Measurements from ENCODE around the gene B4GAT1.
"Not testable (repeated sequence)": the region's sequence is repeated elsewhere in the genome, so short reads cannot be mapped to it uniquely, and the experiment has no call there.

Gene B4GAT1

DNA sequence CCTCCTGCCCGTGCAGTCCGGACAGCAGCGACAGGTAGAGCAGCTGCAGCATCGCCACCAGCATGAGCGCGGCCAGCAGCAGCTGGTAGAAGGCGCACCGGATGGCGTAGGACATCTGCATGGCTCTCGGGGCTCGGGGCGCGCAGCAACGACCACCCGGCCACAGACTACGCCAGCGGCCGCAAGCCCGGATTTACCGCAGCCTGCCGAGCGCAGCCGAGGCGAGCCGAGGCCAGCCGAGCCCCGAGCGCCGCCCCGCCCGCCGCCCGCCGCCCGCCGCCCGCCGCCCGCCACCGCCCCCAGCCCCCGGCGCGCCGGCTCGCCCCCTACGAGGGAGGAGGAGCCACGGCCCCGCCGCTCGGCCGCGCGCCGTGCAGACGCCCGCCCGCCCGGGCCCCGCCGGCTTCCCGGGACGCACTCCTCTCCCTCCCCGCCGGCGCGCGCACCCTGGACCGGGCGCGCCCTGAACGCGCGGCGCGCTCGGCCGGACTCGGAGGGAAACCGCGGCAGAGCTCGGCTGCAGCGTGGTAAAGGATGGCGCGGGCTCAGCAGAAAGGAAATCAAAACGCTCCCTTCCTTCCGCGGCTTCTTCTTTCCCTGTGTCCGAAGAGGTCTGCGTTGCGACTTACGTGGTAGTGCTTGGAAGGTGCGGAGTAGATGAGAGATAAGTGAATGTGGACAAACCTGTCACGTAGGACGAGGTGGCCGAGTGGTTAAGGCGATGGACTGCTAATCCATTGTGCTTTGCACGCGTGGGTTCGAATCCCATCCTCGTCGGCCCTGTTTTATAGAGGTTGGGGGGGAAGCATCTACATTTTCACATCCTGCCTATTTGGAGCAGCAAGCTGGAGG is at the start of gene B4GAT1:
B4GAT1 (minus strand) TSS at position 205 of the 852 bp plus-strand sequence; CDS start at position 121, 84 bp downstream.
- peak within 1 kb of the TSS; percentile 97 for H2AFZ ChIP-seq (ENCODE audit: low read length, unreplicated experiment)
- H3K4me3 ChIP-seq (ENCODE audit: low read depth, low read length), result peak within 1 kb of the TSS; percentile 93
- peak within 1 kb of the TSS; percentile 55 for H3K27ac ChIP-seq (ENCODE audit: low read depth, low read length)

DNA sequence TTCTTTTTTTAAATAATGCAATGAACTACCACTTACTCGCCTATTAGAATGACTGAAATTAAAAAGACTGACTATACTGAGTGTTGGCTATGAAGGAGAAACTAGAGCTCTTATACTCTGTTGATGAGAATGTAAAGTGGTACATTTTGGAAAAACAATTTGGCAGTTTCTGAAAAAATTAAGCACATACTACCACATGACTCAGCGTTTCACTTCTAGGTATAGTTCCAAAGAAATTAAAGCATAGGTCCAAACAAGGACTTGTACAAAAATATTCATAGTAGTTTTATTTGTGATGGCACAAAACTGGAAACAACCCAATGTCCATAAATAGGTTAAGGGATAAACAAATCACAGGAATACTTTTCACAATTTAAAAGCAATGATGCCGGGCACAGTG is 46.5 kb upstream of the B4GAT1 start:
- Histone ChIP-seq H3K4me1 (ENCODE audit: control insufficient read depth, insufficient read depth, low read length, unreplicated experiment) (no peaks in the 10 kb centered on the region), H3K4me3 (ENCODE audit: low read depth, low read length) (no peak overlapping the region), H3K36me3 (ENCODE audit: insufficient read depth, low read length) (no peaks in the 10 kb centered on the region), H3K27me3 (ENCODE audit: insufficient read depth, low read length) (peaks cover 12% of the 10 kb centered on the region), H3K27ac (ENCODE audit: low read depth, low read length) (no peak overlapping the region), H2AFZ (ENCODE audit: low read length, unreplicated experiment) (no peak overlapping the region), H3K79me2 (ENCODE audit: control insufficient read depth, insufficient read depth, low read length, unreplicated experiment) (no peaks in the 10 kb centered on the region)

More for the DNA sequence above, at the start of gene B4GAT1:
- H3K79me2 ChIP-seq (ENCODE audit: control insufficient read depth, insufficient read depth, low read length, unreplicated experiment), result peaks cover 20% of the 10 kb centered on the region
- no peaks in the 10 kb centered on the region for H3K27me3 ChIP-seq (ENCODE audit: insufficient read depth, low read length)
- no peaks in the 10 kb centered on the region for H3K36me3 ChIP-seq (ENCODE audit: insufficient read depth, low read length)
- H3K4me1 ChIP-seq (ENCODE audit: control insufficient read depth, insufficient read depth, low read length, unreplicated experiment), result peaks cover 26% of the 10 kb centered on the region

DNA sequence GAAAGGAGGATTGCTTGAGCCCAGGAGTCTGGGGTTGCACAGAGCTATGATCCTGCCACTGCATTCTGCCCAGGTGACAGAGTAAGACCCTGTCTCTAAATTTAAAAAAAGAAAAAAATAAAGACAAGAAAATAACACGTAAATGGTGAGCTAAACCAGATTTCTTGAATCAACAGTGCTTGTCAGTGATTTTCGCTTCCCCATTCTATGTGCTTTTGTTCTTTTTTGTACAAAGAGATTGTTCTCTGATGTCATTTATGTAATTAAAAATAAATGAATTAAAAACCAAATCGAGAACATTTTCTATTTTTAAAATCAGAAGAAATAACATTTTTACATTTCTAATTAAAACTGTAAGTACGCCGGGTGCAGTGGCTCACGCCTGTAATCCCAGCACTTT is 43.9 kb upstream of the B4GAT1 start:
- Histone ChIP-seq H3K79me2 (ENCODE audit: control insufficient read depth, insufficient read depth, low read length, unreplicated experiment) (no peaks in the 10 kb centered on the region), H3K36me3 (ENCODE audit: insufficient read depth, low read length) (no peaks in the 10 kb centered on the region), H3K4me3 (ENCODE audit: low read depth, low read length) (no peak overlapping the region), H3K27me3 (ENCODE audit: insufficient read depth, low read length) (peaks cover 12% of the 10 kb centered on the region), H3K4me1 (ENCODE audit: control insufficient read depth, insufficient read depth, low read length, unreplicated experiment) (no peaks in the 10 kb centered on the region), H2AFZ (ENCODE audit: low read length, unreplicated experiment) (no peak overlapping the region), H3K27ac (ENCODE audit: low read depth, low read length) (no peak overlapping the region)

DNA sequence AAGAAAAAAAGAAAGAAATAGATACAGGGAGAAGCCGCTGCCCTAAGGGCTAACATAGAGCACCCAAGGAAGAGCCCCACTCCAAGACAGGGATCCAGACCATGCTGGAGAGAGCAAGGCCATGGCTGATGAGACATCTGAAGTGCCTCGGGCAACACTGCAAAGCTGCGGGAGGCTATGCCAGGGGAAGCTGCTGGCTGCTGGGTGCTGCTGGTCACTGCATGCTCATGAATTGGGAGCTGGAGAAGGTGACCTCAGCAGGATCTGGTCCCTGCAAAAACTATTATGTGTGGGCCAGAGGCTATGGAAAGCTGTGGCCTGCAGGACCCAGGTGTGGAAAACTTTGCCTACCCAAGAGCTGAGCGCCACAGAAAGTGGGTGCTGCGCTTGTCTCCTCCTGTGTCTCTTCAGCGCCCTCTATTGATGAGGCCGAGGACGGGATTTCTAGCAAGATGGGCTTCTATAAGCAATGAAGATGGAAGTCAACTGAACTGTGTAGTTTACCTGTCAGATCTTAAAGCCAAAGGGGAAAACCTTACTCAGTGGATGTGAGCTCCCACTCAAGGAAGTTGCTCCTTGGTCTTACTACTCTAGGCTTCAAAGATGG is 41.5 kb upstream of the B4GAT1 start:
- no peaks in the 10 kb centered on the region for H3K79me2 ChIP-seq (ENCODE audit: control insufficient read depth, insufficient read depth, low read length, unreplicated experiment)
- H2AFZ ChIP-seq (ENCODE audit: low read length, unreplicated experiment), result no peak overlapping the region
- H3K27ac ChIP-seq (ENCODE audit: low read depth, low read length), result no peak overlapping the region
- no peak overlapping the region for H3K4me3 ChIP-seq (ENCODE audit: low read depth, low read length)
- H3K4me1 ChIP-seq (ENCODE audit: control insufficient read depth, insufficient read depth, low read length, unreplicated experiment), result no peaks in the 10 kb centered on the region
- H3K36me3 ChIP-seq (ENCODE audit: insufficient read depth, low read length), result no peaks in the 10 kb centered on the region
- peaks cover 12% of the 10 kb centered on the region; the same call in 1 of the 2 replicates for H3K27me3 ChIP-seq (ENCODE audit: insufficient read depth, low read length)

DNA sequence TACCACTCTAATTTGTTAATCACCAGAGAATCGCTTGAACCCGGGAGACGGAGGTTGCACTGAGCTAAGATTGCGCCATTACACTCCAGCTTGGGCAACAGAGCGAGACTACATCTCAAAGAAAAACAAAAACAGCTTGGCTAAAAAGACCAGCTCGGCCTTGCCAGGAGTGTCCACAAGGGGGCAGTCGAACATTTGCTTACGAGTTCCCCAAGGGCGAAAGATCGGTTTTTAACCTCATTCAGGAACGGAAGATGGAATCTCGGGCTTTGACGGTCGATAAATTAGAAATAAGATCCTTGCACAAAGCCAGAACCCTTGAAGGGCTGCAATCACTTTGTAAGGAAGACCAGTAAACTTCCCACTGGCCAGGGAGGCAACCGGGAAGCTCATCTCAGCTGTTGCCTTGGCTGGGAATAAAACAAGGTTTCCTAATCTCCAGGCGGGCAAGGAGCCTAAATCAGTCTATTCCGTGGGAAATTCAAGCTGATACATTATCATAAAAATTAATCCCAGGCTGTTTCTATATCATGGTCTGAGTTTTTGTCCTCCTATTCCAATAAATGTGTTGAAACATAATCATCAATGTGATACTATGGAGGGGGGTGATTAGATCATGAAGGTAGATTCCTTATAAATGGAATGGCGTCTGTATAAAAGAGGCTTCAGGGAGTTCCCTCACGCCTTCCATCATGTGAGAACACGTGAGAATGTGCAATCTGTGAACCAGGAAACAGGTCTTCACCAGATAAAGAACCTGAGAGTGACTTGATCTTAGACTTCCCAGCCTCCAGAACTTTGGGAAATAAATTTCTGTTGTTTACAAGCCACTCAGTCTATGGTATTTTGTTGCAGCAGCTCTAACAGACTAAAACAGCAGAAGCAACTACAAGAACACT is 39.0 kb upstream of the B4GAT1 start:
- H2AFZ ChIP-seq (ENCODE audit: low read length, unreplicated experiment), result peak overlapping the region; percentile 38
- no peak overlapping the region for H3K27ac ChIP-seq (ENCODE audit: low read depth, low read length)
- no peaks in the 10 kb centered on the region for H3K36me3 ChIP-seq (ENCODE audit: insufficient read depth, low read length)
- peak overlapping the region; percentile 43 for H3K4me3 ChIP-seq (ENCODE audit: low read depth, low read length)
- peaks cover 8% of the 10 kb centered on the region; the same call in 1 of the 2 replicates for H3K27me3 ChIP-seq (ENCODE audit: insufficient read depth, low read length)
- no peaks in the 10 kb centered on the region for H3K79me2 ChIP-seq (ENCODE audit: control insufficient read depth, insufficient read depth, low read length, unreplicated experiment)
- no peaks in the 10 kb centered on the region for H3K4me1 ChIP-seq (ENCODE audit: control insufficient read depth, insufficient read depth, low read length, unreplicated experiment)

DNA sequence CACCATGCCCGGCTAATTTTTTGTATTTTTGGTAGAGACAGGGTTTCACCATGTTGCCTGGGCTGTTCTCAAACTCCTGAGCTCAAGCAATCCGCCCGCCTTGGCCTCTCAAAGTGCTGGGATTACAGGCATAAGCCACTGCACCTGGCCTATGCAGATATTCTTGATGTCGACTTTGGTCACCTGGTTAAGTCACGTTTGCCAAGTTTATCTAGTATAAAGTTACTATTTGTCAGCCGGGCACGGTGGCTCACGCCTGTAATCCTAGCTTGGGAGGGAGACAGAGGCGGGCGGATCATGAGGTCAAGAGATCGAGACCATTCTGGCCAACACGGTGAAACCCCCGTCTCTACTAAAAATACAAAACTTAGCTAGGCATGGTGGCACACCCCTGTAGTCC is 36.9 kb upstream of the B4GAT1 start:
- not testable (repeated sequence) for H3K36me3 ChIP-seq (ENCODE audit: insufficient read depth, low read length); H2AFZ ChIP-seq (ENCODE audit: low read length, unreplicated experiment); H3K4me3 ChIP-seq (ENCODE audit: low read depth, low read length); H3K27me3 ChIP-seq (ENCODE audit: insufficient read depth, low read length); H3K79me2 ChIP-seq (ENCODE audit: control insufficient read depth, insufficient read depth, low read length, unreplicated experiment); H3K4me1 ChIP-seq (ENCODE audit: control insufficient read depth, insufficient read depth, low read length, unreplicated experiment); H3K27ac ChIP-seq (ENCODE audit: low read depth, low read length)

DNA sequence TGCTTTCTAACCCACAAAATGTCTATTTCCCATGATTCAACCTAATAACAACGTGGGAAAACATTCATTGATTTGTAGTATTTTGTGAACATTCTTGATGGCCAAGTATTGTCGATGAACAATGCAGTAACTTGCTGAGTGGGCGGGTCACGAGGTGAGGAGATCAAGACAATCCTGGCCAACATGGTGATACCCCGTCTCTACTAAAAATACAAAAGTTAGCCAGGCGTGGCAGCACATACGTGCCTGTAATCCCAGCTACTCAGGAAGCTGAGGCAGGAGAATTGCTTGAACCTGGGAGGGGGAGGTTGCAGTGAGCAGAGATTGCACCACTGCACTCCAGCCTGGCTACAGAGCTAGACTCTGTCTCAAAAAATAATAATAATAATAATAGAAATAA is 32.8 kb upstream of the B4GAT1 start:
- H3K27me3 ChIP-seq (ENCODE audit: insufficient read depth, low read length); H3K27ac ChIP-seq (ENCODE audit: low read depth, low read length); H3K4me1 ChIP-seq (ENCODE audit: control insufficient read depth, insufficient read depth, low read length, unreplicated experiment); H3K79me2 ChIP-seq (ENCODE audit: control insufficient read depth, insufficient read depth, low read length, unreplicated experiment); H3K36me3 ChIP-seq (ENCODE audit: insufficient read depth, low read length); H2AFZ ChIP-seq (ENCODE audit: low read length, unreplicated experiment); H3K4me3 ChIP-seq (ENCODE audit: low read depth, low read length): not testable (repeated sequence)

DNA sequence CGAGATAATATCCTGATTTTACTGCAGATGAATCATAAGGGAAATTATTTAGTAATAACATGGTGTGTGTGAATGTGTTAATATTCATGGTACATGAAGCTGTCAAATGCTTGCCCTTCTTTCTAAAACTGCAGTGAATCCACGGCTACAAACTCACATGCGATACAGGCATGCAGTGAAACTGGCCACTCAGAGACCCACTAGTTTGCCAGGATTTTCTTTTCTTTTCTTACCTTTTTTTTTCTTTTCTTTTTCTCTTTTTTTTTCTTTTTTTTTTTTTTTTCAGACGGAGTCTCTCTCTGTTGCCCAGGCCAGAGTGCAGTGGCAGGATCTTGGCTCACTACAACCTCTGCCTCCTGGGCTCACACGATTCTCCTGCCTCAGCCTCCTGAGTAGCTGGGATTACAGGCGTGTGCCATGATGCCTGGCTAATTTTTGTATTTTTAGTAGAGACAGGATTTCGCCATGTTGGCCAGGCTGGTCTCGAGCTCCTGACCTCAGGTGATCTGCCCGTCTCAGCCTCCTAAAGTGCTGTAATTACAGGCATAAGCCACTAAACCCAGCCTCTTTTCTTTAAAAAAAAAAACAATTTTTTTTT is 26.4 kb upstream of the B4GAT1 start:
- not testable (repeated sequence) for H3K27me3 ChIP-seq (ENCODE audit: insufficient read depth, low read length); H2AFZ ChIP-seq (ENCODE audit: low read length, unreplicated experiment); H3K79me2 ChIP-seq (ENCODE audit: control insufficient read depth, insufficient read depth, low read length, unreplicated experiment); H3K4me3 ChIP-seq (ENCODE audit: low read depth, low read length); H3K36me3 ChIP-seq (ENCODE audit: insufficient read depth, low read length); H3K27ac ChIP-seq (ENCODE audit: low read depth, low read length)
- H3K4me1 ChIP-seq (ENCODE audit: control insufficient read depth, insufficient read depth, low read length, unreplicated experiment), result peaks cover 25% of the 10 kb centered on the region

DNA sequence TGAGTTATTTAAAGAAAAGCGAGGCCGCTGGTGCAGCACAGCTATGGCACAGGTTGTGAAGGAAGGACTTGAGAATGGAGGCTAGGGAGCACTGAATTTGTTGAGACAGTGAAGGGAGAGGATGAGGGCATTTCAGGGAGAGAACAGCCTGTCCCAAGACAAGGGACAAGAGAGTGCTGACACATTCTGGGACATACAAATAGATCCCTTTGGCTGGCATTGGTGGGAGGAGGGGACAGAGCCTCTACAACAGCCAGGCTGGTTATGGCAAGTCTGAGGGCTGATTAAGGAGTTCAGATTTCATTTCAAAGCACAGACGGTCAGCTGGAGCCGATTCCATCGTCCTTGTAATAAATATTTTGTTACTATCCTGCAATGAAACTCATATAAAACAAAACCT is 25.8 kb upstream of the B4GAT1 start:
- H2AFZ ChIP-seq (ENCODE audit: low read length, unreplicated experiment), result no peak overlapping the region
- H3K36me3 ChIP-seq (ENCODE audit: insufficient read depth, low read length), result no peaks in the 10 kb centered on the region
- H3K4me3 ChIP-seq (ENCODE audit: low read depth, low read length), result no peak overlapping the region
- no peak overlapping the region for H3K27ac ChIP-seq (ENCODE audit: low read depth, low read length)
- H3K4me1 ChIP-seq (ENCODE audit: control insufficient read depth, insufficient read depth, low read length, unreplicated experiment), result peaks cover 25% of the 10 kb centered on the region
- H3K79me2 ChIP-seq (ENCODE audit: control insufficient read depth, insufficient read depth, low read length, unreplicated experiment), result no peaks in the 10 kb centered on the region
- H3K27me3 ChIP-seq (ENCODE audit: insufficient read depth, low read length), result peaks cover 7% of the 10 kb centered on the region

Data from ACC112 (cell line).